GM18526 (cell line): ENCODE measurements around the gene SECISBP2.

Experiments
- POLR2A ChIP-seq: IDR thresholded peaks from 3 replicates; pipeline ENCODE4 v1.6.1; 2011; ENCODE audit not compliant: insufficient read length; ENCODE audit errors: extremely low read depth

The SECISBP2 gene

GRCh38 chr9:89372230-89372816 is 54.0 kb downstream of the SECISBP2 start:
- no peak for TF ChIP-seq POLR2A

DNA sequence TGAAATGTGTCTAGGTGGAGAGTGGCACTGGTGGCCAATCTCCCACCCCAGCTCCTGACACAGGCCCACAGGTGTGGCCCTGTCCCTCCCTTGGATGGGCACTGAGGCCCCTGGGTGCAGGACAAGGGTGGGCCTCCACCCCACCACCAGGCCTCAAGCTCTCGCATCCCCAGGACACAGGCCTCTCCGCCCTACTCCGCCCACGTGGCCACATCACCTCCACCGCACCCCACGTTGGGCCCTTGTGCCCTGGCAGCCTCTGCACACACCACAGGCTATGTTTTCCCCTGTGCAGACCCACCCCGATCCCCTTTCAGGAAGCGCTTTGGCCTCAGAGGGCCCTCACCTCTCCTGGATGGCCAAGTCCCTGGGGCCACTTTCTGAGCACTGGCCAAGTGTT is 54.7 kb downstream of the SECISBP2 start:
- TF ChIP-seq POLR2A: no peak

GRCh38 chr9:89374176-89374575 is 55.9 kb downstream of the SECISBP2 start:
- TF ChIP-seq POLR2A: no peak

DNA sequence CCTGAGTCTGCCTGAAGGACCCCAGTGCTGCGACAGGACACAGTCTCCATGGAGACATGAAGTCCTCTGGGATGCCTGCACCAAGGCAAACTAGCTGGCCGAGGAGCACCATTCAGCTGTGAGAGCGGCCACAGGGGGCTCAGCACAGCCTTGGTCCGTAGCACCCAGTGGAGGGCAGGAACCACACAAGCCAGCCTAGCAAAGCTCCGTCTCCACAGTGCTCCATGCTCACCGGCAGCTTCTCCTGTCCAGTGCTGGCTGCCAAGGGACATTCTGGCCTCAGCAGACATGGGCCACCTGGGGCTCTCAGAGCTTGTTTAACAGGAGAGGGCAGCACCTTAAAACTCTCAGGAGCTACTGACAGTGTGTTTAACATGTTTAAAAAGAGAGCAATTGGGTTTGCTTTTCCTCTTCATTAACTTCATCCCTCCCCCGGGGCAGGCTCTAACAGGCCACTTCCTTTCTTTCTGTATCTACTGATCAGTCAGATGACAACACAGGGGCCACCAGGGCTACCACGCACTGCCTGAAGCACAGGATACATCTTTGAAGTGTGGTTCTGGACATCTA is 57.0 kb downstream of the SECISBP2 start:
- TF ChIP-seq POLR2A: no peak

DNA sequence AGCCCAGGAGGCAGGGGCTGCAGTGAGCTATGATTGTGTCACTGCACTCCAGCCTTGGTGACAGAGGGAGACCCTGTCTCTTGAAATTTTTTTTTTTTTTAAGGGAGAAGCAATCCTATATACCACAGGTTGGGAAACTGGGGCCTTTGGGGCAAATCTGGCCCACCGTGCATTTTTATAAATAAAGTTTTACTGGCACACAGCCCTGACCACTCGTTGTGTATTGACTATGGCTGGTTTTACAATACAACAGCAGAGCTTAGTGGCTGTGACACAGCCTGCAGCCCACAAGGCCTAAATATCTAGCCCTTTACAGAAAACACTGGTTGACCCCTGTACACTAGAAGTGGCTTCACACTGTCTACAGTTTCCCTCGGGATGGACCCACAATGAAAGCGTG is 58.0 kb downstream of the SECISBP2 start:
- TF ChIP-seq POLR2A: no peak

GRCh38 chr9:89376741-89377351 is 58.5 kb downstream of the SECISBP2 start:
- no peak for TF ChIP-seq POLR2A

GRCh38 chr9:89377411-89377810 is 59.1 kb downstream of the SECISBP2 start:
- no peak for TF ChIP-seq POLR2A

- TF ChIP-seq POLR2A: no peak
Measured at GRCh38 chr9:89378541-89378940, 60.2 kb downstream of the SECISBP2 start.

DNA sequence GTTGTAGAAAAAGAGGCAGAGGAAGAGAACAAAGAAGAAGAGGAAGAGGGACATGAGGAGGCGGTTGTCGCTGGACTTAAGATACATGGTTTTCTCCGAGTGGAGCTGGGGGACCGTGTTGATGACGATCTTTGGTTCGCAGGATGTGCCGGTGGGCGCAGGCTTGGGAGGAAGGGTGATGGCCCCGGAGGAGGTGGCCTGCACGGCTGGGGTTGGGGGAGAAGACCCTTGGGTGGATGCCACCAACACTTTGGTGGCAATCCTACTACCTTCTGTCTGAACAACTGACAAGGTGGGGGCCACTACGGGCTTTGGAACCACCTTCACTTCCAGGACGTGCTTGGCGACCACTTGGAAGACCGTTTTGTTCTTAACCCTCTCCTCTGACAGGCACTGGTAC is 60.7 kb downstream of the SECISBP2 start:
- TF ChIP-seq POLR2A: no peak

GRCh38 chr9:89379508-89380115 is 61.3 kb downstream of the SECISBP2 start:
- no peak for TF ChIP-seq POLR2A

DNA sequence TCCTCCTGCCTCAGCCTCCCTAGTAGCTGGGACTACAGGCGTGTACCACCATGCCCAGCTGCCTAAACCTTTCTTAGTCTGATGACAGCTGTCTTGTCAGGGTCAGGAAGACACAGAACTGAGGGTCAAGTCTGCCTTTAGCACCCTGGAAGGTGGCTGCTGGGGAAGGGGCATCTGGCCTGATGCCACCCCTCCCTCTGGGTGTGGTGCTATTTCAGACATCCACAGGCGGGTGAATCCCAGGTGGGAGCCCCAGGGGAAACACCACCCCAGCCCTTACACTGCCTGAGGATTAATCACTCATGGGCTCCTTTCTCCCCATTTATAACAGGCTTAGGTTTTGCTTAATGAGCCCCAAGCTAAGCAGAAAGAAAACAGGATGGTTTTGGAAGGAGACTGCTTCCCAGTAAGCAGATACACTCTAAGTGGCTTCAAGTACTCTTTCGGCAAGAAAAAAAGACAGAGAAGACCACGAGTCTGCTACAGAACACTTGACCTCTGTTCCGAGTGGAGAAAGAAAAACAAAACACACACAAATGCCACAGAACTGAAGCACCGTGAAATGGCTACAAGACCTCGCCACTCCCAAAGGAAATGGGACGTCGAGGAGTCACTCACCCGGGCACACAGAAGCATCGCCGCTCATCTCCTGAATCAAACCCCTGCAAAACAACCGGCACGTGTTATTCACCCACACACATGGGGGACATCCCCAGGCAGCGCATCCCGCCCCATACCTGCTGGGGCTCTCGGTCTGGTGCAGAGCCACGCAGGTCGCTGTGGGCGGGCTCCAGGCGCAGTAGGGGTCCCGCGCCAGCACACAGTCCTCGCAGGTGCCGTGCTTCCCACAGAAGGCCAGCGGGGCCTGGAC is 62.4 kb downstream of the SECISBP2 start:
- no peak for TF ChIP-seq POLR2A

DNA sequence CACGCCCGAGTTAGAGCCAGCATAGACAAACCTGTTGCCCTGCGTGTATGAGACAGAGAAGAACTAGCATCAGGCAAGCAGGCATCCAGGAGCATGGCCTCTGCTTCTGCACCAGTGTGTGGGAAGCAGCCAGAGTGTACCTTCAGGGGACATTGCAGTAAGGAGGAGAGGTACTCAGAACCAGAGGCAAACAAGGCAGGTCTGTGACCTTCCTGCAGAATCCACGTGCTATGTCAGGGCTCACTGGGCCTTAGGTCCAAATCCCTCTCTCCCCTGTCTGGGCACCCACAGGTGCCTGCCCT is 63.0 kb downstream of the SECISBP2 start:
- no peak for TF ChIP-seq POLR2A

DNA sequence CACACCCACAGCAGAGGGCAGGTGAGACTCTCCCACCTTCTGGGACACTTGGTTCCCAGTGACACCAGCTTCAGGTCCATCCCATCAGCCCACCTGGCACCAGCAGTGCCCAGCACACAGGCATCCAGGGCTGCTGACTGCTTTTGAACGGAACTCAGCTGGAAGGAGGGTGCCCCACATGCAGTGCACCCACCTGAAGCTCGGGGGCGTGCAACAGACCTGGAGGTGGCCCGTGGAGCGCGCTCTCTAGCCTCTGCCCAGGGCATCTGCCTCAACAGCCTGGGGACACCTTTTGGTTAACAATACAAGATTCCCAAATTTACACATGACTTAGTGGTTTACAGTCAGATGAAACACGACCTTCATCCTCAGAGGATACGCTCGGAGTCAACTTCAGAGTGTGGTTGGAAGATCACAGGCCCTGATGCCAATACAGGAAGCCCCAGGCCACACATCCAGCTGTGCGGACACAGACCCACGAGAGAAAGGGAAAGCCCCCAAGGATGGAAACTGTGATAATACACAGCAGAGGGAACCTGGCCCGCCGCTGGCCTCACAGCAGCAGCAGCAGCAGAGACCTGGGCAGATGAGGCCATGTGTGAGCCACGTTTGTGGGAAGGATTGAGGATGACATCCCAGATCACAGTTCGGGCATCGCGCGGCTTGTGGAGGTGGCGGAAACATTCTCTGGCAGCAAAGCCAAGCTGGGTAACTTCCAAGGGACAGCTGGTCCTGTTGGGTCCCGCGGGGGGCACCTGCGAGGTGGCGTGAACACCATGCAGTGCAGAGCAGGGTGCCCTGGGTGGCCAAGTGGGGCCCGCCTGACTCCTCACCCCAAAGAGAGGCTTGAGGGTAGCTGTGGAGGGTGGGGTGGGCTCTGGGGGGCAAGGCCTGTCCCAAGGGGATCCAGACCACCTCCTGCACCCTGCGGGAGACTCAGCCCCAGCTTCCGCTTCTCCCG is 64.0 kb downstream of the SECISBP2 start:
- TF ChIP-seq POLR2A: no peak

DNA sequence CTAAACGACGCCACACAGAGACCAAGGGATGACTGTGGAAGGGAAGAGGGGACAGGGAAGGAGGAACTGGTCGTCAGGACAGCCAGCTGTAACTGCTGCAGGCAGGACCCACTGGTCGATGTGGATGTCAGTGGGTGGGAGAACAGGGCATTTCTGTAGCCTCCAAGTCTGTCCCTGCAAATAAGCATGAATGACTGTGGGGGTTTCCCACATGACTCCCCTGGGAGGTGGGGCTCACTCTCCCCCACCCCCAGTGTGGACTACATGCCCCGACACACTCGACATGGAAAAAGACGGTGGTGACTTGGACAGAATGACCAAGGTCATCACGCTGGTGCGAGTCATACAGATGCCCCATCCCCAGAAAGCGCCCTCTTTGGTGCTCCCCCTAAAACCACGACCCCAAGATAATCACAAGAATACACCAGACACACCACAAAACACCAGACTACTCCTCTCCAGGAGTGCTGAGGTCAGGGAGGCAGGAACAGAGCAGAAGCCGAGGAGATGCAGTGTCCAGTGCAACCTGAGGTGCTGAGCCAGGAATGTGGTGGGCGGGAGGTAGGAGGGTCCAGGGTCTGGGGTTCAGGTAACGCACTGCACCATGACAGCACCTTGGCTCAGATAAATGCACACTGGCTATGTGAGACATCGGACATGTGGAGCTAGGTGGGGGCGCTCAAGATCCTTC is 64.9 kb downstream of the SECISBP2 start:
- TF ChIP-seq POLR2A: no peak
